Naive thymus-derived CD4-positive, alpha-beta T cell (primary cell): ENCODE data around the gene PXDC1. TPM values are rescaled to one million over a fixed set of nuclear protein-coding genes. Genes with fewer than 3 reads are reported as not detected.
"Not testable (repeated sequence)": the region's sequence is repeated elsewhere in the genome, so short reads cannot be mapped to it uniquely, and the experiment has no call there.

Experiments used
- ATAC-seq: fragments of 150-1000 bp; cut with Tn5 transposase; 2 replicates; pipeline ENCODE4 v1.10.0; 2021; ENCODE audit warnings: mild to moderate bottlenecking, moderate library complexity
- CTCF ChIA-PET: fragments of 350-600 bp; sonication (Branson Sonifier 250); formaldehyde crosslinking; loops from one replicate; lab custom pipeline; 2021; ENCODE audit warnings: antibody characterized with exemption; lab: Charles Lee
- POLR2A ChIA-PET: fragments of 350-600 bp; sonication (Branson Sonifier 250); formaldehyde crosslinking; loops from one replicate; lab custom pipeline; 2021; ENCODE audit warnings: antibody characterized with exemption, inconsistent platforms; lab: Charles Lee
- DNase-seq, 9 donors: peaks; one replicate each; pipeline versions ENCODE4 v3.0.0 to v3.0.0-alpha.2; 2020 to 2022; ENCODE audit warnings: mixed read lengths in 1 of 9
- H3K27ac ChIP-seq: one replicate; pipeline ENCODE4 v1.7.0; 2013; ENCODE audit warnings: mild to moderate bottlenecking, low read depth, low read length, moderate library complexity
- H3K27me3 ChIP-seq, 2 donors: one replicate each; pipeline ENCODE4 v1.7.0; 2013; ENCODE audit warnings: low read length in 2 of 2, mild to moderate bottlenecking in 2 of 2, moderate library complexity in 2 of 2; ENCODE audit not compliant: control insufficient read depth in 2 of 2, insufficient read depth in 2 of 2
- H3K36me3 ChIP-seq, 3 experiments: 1 replicate in 2 of 3; 2 replicates in 1 of 3; pipeline ENCODE4 v1.7.0; 2013; ENCODE audit warnings: low read length in 3 of 3, mild to moderate bottlenecking in 3 of 3, moderate library complexity in 1 of 3; ENCODE audit not compliant: insufficient read depth in 3 of 3, control insufficient read depth in 2 of 3
- H3K4me1 ChIP-seq, 2 donors: one replicate each; pipeline ENCODE4 v1.7.0; 2013; ENCODE audit warnings: low read length in 2 of 2, mild to moderate bottlenecking in 2 of 2, moderate library complexity in 1 of 2; ENCODE audit not compliant: control insufficient read depth in 2 of 2, insufficient read depth in 2 of 2
- H3K4me3 ChIP-seq: 2 replicates; pipeline ENCODE4 v1.7.0; 2013; ENCODE audit warnings: mild to moderate bottlenecking, low read length
- H3K9me3 ChIP-seq, 3 experiments: 1 replicate in 2 of 3; 2 replicates in 1 of 3; pipeline ENCODE4 v1.7.0; 2013; ENCODE audit warnings: low read length in 3 of 3; ENCODE audit not compliant: control insufficient read depth in 2 of 3
- H3K27ac Mint-ChIP-seq, 9 donors: one replicate each; pipeline ENCODE4 v1.8.0; 2020 to 2022; ENCODE audit warnings: mixed read lengths in 9 of 9, mild to moderate bottlenecking in 8 of 9, moderate library complexity in 5 of 9, inconsistent platforms in 2 of 9
- H3K27me3 Mint-ChIP-seq, 5 donors: one replicate each; pipeline ENCODE4 v1.8.0; 2021 to 2022; ENCODE audit warnings: mixed read lengths in 5 of 5, mild to moderate bottlenecking in 1 of 5
- H3K36me3 Mint-ChIP-seq, 5 donors: one replicate each; pipeline ENCODE4 v1.8.0; 2020 to 2022; ENCODE audit warnings: mixed read lengths in 5 of 5, mild to moderate bottlenecking in 3 of 5, inconsistent platforms in 1 of 5
- H3K4me1 Mint-ChIP-seq, 7 donors: one replicate each; pipeline ENCODE4 v1.8.0; 2020 to 2022; ENCODE audit warnings: mixed read lengths in 7 of 7, mild to moderate bottlenecking in 3 of 7, inconsistent platforms in 1 of 7
- H3K4me3 Mint-ChIP-seq, 10 donors: one replicate each; pipeline ENCODE4 v1.8.0; 2020 to 2022; ENCODE audit warnings: mild to moderate bottlenecking in 10 of 10, mixed read lengths in 10 of 10, moderate library complexity in 6 of 10, inconsistent platforms in 2 of 10
- H3K9me3 Mint-ChIP-seq, 11 donors: one replicate each; pipeline ENCODE4 v1.8.0; 2020 to 2022; ENCODE audit warnings: mixed read lengths in 11 of 11, mild to moderate bottlenecking in 4 of 11, inconsistent platforms in 1 of 11, moderate library complexity in 1 of 11
- intact Hi-C, 2 donors: fragments of 100-400 bp; cut with micrococcal nuclease; formaldehyde crosslinking; loops; one replicate each; pipeline ENCODE4 v1.15.1; 2023
- polyA plus RNA-seq, 2 donors: library from polyadenylated mRNA; unstranded; fragments of 300-500 nt; fragmentation: Illumina TruSeq; gene quantifications; one replicate each; pipeline ENCODE4 v1.2.3, GENCODE V29; 2021
- total RNA-seq, 6 experiments: library from RNA in 5 of 6; stranded (reverse) in 5 of 6; gene quantifications; 1 replicate in 5 of 6; 2 replicates in 1 of 6; pipeline ENCODE4 v1.2.3 and lab custom pipeline; 2021 to 2026

PXDC1 gene
- total and polyA plus RNA-seq, 7 experiments from 2014 or later: 0.29 to 0.68 (median 0.39) TPM; not detected in 2

- Histone ChIP-seq H3K27ac (no peak overlapping the region), H3K36me3 (no peaks in the 10 kb centered on the region), H3K4me3 (no peak overlapping the region), H3K4me1 (no peaks in the 10 kb centered on the region), H3K27me3 (no peaks in the 10 kb centered on the region), H3K9me3 (no peaks in the 10 kb centered on the region)
- no peak for ATAC-seq
- peaks cover 0 to 6% (median 0%) of the 10 kb centered on the region in 5 donors for H3K36me3 Mint-ChIP-seq
- intact Hi-C loops: no loop called here
- no peak overlapping the region for H3K27ac Mint-ChIP-seq
- ChIA-PET POLR2A (no interaction called here), CTCF (no interaction called here)
- H3K27me3 Mint-ChIP-seq: peaks cover 5 to 26% (median 19%) of the 10 kb centered on the region in 5 donors
- H3K4me3 Mint-ChIP-seq: no peak overlapping the region
- H3K4me1 Mint-ChIP-seq: peaks cover 0 to 4% (median 0%) of the 10 kb centered on the region in 7 donors
- H3K9me3 Mint-ChIP-seq: peaks cover 0 to 10% (median 7%) of the 10 kb centered on the region in 11 donors
- DNase-seq: no peak
Measured at GRCh38 chr6:3683331-3683730, 68.2 kb downstream of the PXDC1 start.

DNA sequence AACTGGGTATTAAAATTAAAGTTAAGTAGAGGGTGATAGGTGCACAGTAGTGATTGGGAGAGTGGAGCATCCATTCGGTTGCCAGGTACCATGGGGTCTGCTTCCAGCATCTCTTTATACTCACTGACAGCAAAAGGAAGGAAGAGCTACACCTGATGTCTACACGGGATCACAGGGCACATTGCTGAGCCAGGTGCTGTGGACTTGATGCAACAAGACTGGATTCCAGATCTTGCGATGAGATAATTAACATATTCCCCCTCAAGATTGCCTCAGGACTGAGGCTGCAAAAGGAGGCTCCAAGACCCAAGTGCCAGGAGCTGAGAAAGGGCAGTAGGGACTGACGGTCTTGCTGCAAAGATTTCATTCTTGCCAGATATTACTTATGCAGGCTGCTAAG lies 72.6 kb downstream of the PXDC1 start:
- no peak overlapping the region for H3K4me3 Mint-ChIP-seq
- no peaks in the 10 kb centered on the region for H3K4me1 Mint-ChIP-seq
- intact Hi-C loops: no loop called here
- no peaks in the 10 kb centered on the region for H3K9me3 ChIP-seq
- peaks cover 0 to 15% (median 0%) of the 10 kb centered on the region in 5 donors for H3K36me3 Mint-ChIP-seq
- ATAC-seq: no peak
- H3K27me3 Mint-ChIP-seq: peaks cover 5 to 32% (median 23%) of the 10 kb centered on the region in 5 donors
- H3K27me3 ChIP-seq: no peaks in the 10 kb centered on the region
- ChIA-PET POLR2A (no interaction called here), CTCF (no interaction called here)
- no peaks in the 10 kb centered on the region for H3K36me3 ChIP-seq
- DNase-seq: no peak
- no peak overlapping the region for H3K4me3 ChIP-seq
- H3K4me1 ChIP-seq: no peaks in the 10 kb centered on the region
- H3K9me3 Mint-ChIP-seq: peaks cover 4 to 18% (median 8%) of the 10 kb centered on the region in 11 donors
- H3K27ac Mint-ChIP-seq: no peak overlapping the region
- H3K27ac ChIP-seq: no peak overlapping the region

DNA sequence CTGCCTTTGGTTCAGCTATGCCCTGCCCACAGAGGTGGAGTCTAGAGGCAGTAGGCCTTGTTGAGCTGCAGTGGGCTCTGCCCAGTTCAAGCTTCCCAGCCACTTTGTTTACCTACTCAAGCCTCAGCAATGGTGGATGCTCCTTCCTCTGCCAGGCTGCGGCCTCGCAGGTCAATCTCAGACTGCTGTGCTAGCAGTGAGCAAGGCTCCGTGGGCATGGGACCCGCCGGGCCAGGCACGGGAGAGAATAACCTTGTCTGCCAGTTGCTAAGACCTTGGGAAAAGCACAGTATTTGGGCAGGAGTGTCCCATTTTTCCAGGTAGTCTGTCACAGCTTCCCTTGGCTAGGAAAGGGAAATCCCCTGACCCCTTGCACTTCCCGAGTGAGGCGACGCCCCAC lies 73.8 kb downstream of the PXDC1 start:
- H3K9me3 ChIP-seq, CTCF ChIA-PET, POLR2A ChIA-PET, H3K27ac ChIP-seq, H3K36me3 ChIP-seq, DNase-seq, ATAC-seq, H3K4me1 Mint-ChIP-seq, H3K4me3 ChIP-seq, H3K27ac Mint-ChIP-seq, H3K4me3 Mint-ChIP-seq, intact Hi-C loops, H3K4me1 ChIP-seq, H3K27me3 ChIP-seq: not testable (repeated sequence)
- Mint-ChIP-seq H3K36me3 (peaks cover 0 to 18% (median 0%) of the 10 kb centered on the region in 5 donors), H3K27me3 (peaks cover 5 to 36% (median 22%) of the 10 kb centered on the region in 5 donors), H3K9me3 (peaks cover 4 to 21% (median 10%) of the 10 kb centered on the region in 11 donors)

GRCh38 chr6:3677351-3677750 lies 74.2 kb downstream of the PXDC1 start:
- H3K27ac ChIP-seq, H3K4me3 ChIP-seq, H3K4me1 ChIP-seq, H3K4me3 Mint-ChIP-seq, H3K36me3 ChIP-seq, intact Hi-C loops, H3K27me3 ChIP-seq, H3K4me1 Mint-ChIP-seq, H3K27ac Mint-ChIP-seq, DNase-seq, ATAC-seq, POLR2A ChIA-PET, H3K9me3 ChIP-seq, CTCF ChIA-PET: not testable (repeated sequence)
- H3K9me3 Mint-ChIP-seq: peaks cover 4 to 21% (median 10%) of the 10 kb centered on the region in 11 donors
- peaks cover 0 to 18% (median 0%) of the 10 kb centered on the region in 5 donors for H3K36me3 Mint-ChIP-seq
- H3K27me3 Mint-ChIP-seq: peaks cover 5 to 32% (median 18%) of the 10 kb centered on the region in 5 donors

Other genes with a start within 250 kb of the PXDC1 start
- 10 to 100 TPM in 3 of 5 experiments, 1 to 10 TPM in 2; 3.4 to 14.1 (median 12.0) TPM for gene FAM50B, start 97.7 kb upstream of the PXDC1 start, total RNA-seq
- gene FAM50B, start 97.7 kb upstream of the PXDC1 start, polyA plus RNA-seq: 10 to 100 TPM in 1 of 2 donors, 1 to 10 TPM in 1; 6.4 to 22.9 TPM